IPS-18a (cell line): ENCODE data around the gene PACS2.

Experiments
- H3K27ac ChIP-seq: one replicate; pipeline ENCODE4 v1.5.1; 2013; ENCODE audit warnings: low read length
- H3K27me3 ChIP-seq: one replicate; pipeline ENCODE4 v1.6.1; 2013; ENCODE audit warnings: mild to moderate bottlenecking, low read length; ENCODE audit not compliant: control insufficient read depth, insufficient read depth
- H3K36me3 ChIP-seq: one replicate; pipeline ENCODE4 v1.6.1; 2013; ENCODE audit warnings: low read depth, low read length; ENCODE audit not compliant: control insufficient read depth
- H3K4me1 ChIP-seq: one replicate; pipeline ENCODE4 v1.6.1; 2013; ENCODE audit warnings: low read depth, low read length; ENCODE audit not compliant: control insufficient read depth
- H3K4me3 ChIP-seq: one replicate; pipeline ENCODE4 v1.5.1; 2013; ENCODE audit warnings: low read length
- H3K9ac ChIP-seq: one replicate; pipeline ENCODE4 v1.6.1; 2013; ENCODE audit warnings: mild to moderate bottlenecking, low read length, moderate library complexity
- H3K9me3 ChIP-seq: one replicate; pipeline ENCODE4 v1.6.1; 2013; ENCODE audit warnings: low read depth, low read length; ENCODE audit not compliant: control insufficient read depth

Gene PACS2

GRCh38 chr14:105336477-105337287, 22.1 kb downstream of the PACS2 start:
- Histone ChIP-seq H3K9ac (no peak overlapping the region), H3K27me3 (no peaks in the 10 kb centered on the region), H3K4me1 (peaks cover 4% of the 10 kb centered on the region), H3K27ac (no peak overlapping the region), H3K4me3 (no peak overlapping the region), H3K36me3 (no peaks in the 10 kb centered on the region), H3K9me3 (no peaks in the 10 kb centered on the region)

- H3K9ac ChIP-seq, result no peak overlapping the region
- H3K27me3 ChIP-seq, result no peaks in the 10 kb centered on the region
- H3K36me3 ChIP-seq, result no peaks in the 10 kb centered on the region
- H3K9me3 ChIP-seq, result no peaks in the 10 kb centered on the region
- no peak overlapping the region for H3K27ac ChIP-seq
- no peaks in the 10 kb centered on the region for H3K4me1 ChIP-seq
- no peak overlapping the region for H3K4me3 ChIP-seq
These were observed 22.9 kb downstream of the PACS2 start for GRCh38 chr14:105337433-105337832.

DNA sequence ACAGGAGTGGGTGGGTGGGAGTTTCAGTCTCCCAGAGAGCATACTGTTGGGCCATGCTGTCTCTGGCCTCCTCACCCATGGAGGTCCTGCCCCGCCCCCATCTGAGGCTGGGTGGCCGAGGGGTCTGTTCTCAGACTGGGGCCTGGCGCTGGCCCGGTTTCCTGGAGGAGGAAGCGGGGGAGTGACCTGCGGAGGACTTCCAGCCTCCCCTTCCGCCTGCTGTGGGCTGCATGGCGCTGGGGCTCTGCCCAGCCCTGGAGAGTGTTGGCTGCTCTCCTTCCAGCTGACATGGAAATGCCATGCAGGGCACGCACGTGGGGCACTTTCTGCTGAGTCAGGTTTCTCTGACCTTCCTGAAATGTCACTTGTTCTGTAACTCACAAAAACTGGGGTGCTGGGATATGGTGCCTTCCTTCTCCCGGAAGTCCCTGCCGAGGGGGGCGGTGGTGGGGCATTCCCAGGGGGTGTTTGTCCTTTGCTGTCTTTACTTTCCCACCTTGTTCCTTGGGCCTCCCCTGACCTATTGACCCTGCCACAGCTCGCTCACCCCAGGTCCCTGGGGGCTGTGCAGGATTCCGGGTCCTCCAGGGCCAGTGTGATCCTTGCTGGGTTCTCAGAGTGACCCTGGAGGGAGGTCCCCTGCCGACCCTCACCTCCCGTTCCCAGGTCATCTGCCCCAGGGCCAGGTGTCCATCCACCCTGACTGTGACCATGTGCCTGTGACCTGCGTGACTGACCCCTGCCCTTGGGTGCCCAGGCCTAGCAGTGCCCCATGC, 23.6 kb downstream of the PACS2 start:
- no peaks in the 10 kb centered on the region for H3K27me3 ChIP-seq
- no peak overlapping the region for H3K27ac ChIP-seq
- H3K36me3 ChIP-seq, result no peaks in the 10 kb centered on the region
- no peaks in the 10 kb centered on the region for H3K4me1 ChIP-seq
- no peaks in the 10 kb centered on the region for H3K9me3 ChIP-seq
- no peak overlapping the region for H3K4me3 ChIP-seq
- H3K9ac ChIP-seq, result no peak overlapping the region

DNA sequence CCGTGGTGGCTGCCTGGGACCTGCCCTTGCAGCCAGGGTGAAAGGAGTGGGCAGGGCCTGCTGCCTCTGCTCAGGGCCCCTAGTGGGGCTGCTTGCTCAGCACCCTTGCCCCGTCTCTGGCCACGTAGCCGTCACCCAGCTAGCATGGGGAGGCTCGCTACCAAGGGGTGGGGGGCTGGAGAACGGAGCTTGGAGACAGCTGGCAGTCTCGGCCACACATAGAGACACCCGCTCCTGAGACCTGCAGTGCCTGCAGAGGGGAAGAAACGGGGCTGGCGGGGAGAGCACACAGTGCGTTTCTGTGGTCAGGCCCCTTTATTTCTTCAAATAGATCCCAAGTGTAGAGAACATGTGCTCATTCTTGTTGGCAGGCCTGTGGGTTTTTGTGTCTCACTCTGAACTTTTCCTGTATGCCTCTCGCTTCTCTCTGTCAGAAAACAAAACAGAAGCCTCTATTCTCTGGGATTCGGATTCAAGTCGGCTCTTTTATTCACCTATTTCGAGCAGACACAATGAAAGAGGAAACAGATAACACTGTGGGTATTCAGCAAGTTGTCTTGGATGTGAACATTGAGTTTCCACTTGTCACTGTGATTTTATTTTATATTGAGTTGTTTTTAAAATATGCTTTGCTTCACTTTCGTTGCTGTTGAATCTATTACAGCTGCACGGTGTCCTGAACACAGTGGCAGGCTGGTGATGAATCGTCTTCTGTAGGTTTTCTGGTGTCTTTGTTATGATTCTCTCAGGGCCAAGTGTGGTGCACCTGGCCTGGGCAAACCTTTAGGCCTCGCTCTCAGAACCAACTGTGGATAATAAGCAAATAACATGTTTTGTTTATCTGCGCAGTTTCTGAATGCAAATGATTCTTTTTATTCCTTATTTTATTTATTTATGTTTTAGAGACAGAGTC, 26.5 kb downstream of the PACS2 start:
- no peak overlapping the region for H3K9ac ChIP-seq
- H3K4me1 ChIP-seq, result no peaks in the 10 kb centered on the region
- no peak overlapping the region for H3K27ac ChIP-seq
- no peaks in the 10 kb centered on the region for H3K36me3 ChIP-seq
- no peaks in the 10 kb centered on the region for H3K27me3 ChIP-seq
- no peak overlapping the region for H3K4me3 ChIP-seq
- H3K9me3 ChIP-seq, result no peaks in the 10 kb centered on the region

GRCh38 chr14:105343194-105343593, 28.6 kb downstream of the PACS2 start:
- no peak overlapping the region for H3K4me3 ChIP-seq
- no peaks in the 10 kb centered on the region for H3K9me3 ChIP-seq
- H3K9ac ChIP-seq, result no peak overlapping the region
- H3K36me3 ChIP-seq, result no peaks in the 10 kb centered on the region
- no peak overlapping the region for H3K27ac ChIP-seq
- no peaks in the 10 kb centered on the region for H3K4me1 ChIP-seq
- H3K27me3 ChIP-seq, result no peaks in the 10 kb centered on the region

- H3K4me3 ChIP-seq, result no peak overlapping the region
- no peak overlapping the region for H3K27ac ChIP-seq
- H3K9ac ChIP-seq, result no peak overlapping the region
- H3K27me3 ChIP-seq, result no peaks in the 10 kb centered on the region
- H3K9me3 ChIP-seq, result no peaks in the 10 kb centered on the region
- no peaks in the 10 kb centered on the region for H3K4me1 ChIP-seq
- no peaks in the 10 kb centered on the region for H3K36me3 ChIP-seq
These were observed 31.6 kb downstream of the PACS2 start for GRCh38 chr14:105346200-105346533.

DNA sequence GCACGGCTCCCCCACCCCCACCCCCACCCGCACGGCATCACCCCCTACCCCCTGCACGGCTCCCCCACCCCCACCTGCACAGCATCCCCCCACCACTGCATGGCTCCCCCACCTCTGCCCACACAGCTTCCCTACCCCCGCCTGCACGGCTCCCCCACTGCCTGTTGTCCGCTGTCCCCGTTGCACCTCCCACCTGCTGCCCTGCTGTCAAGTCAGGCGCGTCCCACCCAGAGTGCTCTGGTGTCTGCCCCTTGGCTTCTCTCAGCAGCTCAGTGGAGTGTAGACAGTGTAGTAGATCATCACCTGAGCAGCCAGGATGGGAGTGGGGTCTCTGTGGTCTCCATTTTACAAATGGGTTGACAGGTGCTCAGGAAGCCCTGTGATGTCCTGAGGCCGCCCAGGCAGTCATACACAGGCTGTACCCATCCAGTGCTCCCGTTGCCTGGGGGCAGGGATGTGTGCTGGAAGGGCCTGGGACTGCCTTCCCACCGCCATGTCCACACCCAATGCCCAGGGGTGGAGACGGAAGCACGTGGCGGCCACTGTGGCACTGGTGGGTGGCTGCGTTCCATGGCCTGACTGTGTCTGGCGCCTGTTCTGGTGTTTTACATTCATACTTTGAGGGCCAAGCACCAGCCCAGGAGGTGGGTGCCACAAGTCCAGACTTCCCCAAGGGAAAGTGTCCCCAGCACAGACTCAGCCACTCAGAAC, 32.5 kb downstream of the PACS2 start:
- H3K9ac ChIP-seq, result no peak overlapping the region
- no peaks in the 10 kb centered on the region for H3K36me3 ChIP-seq
- no peaks in the 10 kb centered on the region for H3K27me3 ChIP-seq
- no peaks in the 10 kb centered on the region for H3K4me1 ChIP-seq
- H3K9me3 ChIP-seq, result no peaks in the 10 kb centered on the region
- no peak overlapping the region for H3K27ac ChIP-seq
- H3K4me3 ChIP-seq, result no peak overlapping the region

- H3K9ac ChIP-seq, result no peak overlapping the region
- no peaks in the 10 kb centered on the region for H3K4me1 ChIP-seq
- no peaks in the 10 kb centered on the region for H3K27me3 ChIP-seq
- no peaks in the 10 kb centered on the region for H3K9me3 ChIP-seq
- H3K4me3 ChIP-seq, result no peak overlapping the region
- no peak overlapping the region for H3K27ac ChIP-seq
- H3K36me3 ChIP-seq, result no peaks in the 10 kb centered on the region
These were observed 33.0 kb downstream of the PACS2 start for GRCh38 chr14:105347587-105347968.

DNA sequence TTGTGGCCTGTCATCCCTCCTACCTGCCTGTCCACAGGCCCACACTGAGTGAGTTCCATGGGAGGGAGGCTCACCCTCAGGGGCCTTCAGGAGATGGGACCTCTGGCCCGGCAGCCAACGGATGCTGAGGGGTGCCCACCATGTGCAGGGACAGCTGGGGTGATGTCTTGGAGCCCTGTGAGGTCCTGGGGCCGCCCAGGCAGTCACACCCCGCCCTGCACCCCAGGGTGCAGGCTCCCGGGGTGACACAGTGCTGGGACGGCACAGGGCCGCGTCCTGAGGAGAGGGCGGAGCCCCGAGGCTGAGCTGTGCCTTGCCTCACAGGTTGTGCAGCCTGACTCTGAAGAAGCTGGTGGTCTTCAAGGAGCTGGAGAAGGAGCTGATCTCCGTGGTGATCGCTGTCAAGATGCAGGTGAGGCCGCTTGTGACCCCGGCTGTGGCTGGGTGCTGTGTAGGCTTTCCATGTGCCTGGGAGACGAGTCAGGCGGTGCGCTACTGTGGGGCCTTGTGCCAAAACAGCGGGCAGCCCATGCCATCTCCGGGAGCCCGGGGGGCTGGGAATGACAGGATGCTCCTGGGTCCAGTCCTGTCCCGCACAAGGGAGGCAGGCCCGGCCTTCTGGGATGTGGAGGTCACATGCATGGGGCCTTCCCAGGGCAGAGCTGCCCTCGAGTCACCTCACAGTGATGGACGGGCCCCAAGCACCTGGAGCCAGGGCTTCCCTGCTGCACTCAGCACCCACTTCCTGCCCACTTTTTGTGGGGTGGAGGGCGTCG, 33.8 kb downstream of the PACS2 start:
- no peak overlapping the region for H3K9ac ChIP-seq
- no peaks in the 10 kb centered on the region for H3K27me3 ChIP-seq
- H3K4me1 ChIP-seq, result no peaks in the 10 kb centered on the region
- H3K36me3 ChIP-seq, result no peaks in the 10 kb centered on the region
- H3K27ac ChIP-seq, result no peak overlapping the region
- H3K9me3 ChIP-seq, result no peaks in the 10 kb centered on the region
- H3K4me3 ChIP-seq, result no peak overlapping the region

DNA sequence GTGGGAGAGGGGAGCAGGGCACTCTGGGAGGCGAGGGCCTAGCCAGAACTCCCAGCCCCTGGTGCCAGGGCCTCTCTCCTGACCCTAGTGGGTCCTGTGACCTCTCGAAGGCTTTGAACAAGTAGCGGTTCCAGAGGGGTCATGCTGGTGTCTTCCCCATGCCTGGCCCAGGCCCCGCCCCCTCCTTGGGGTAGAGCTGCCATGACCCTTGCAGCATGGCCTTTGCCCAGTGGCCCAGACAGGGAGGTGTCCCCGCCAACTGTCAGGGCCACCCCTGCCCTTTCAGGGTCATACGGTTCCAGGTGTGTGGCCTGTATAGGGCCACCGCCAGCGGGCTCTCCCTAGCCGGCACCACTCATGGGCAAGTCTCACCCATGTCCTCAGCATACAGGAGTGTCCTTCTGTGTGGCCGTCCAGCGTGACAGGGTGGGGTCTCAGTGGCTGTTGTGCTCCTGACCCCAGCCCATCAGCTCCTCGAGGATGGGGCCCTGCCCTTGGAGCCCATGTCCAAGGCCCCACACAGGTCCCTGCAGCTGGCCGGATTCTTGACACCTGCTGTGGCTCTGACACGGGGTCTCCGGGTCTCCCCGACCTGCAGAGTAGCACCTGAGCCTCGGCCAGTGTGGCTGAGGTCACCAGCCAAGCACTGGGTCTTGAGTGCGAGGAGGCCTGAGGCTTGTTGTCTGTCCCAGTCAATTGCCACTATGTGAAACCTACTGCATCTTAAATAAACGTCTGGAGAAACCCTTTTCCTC, 34.6 kb downstream of the PACS2 start:
- H3K9ac ChIP-seq, result no peak overlapping the region
- H3K36me3 ChIP-seq, result no peaks in the 10 kb centered on the region
- H3K9me3 ChIP-seq, result no peaks in the 10 kb centered on the region
- H3K27me3 ChIP-seq, result no peaks in the 10 kb centered on the region
- H3K4me1 ChIP-seq, result no peaks in the 10 kb centered on the region
- H3K27ac ChIP-seq, result no peak overlapping the region
- no peak overlapping the region for H3K4me3 ChIP-seq
